Activated T-cell treated with anti-CD3 and anti-CD28 coated beads, Interleukin-2, amount 50 U/mL, for 1 hour (primary cell): ENCODE results near the gene SHISA5.
"Not testable (repeated sequence)": the region's sequence is repeated elsewhere in the genome, so short reads cannot be mapped to it uniquely, and the experiment has no call there.

Experiments used
- DNase-seq: peaks from one replicate; pipeline ENCODE4 v3.0.0-alpha.2; 2020

SHISA5 gene

GRCh38 chr3:48475188-48475587 lies 28.8 kb downstream of the SHISA5 start:
- DNase-seq: no peak

DNA sequence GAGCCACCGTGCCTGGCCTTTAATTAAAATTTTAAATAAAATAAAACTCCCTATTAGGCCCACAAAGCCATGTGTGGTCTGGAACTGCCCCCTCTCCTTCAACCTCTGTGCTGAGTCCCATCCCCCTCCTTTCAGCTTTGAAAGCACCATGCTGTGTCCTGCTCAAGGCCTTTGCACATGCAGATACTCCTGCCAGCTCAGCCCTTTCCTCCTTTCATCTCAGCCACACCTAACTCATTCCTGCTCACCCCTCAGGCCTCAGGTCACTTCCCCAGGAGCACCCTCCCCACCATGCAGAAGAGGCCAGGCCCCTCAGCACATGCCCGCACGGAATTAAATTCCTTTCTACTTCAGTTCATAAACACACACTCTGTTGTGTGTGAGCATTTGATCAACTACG lies 29.4 kb downstream of the SHISA5 start:
- DNase-seq: no peak

- not testable (repeated sequence) for DNase-seq
Observed at GRCh38 chr3:48474031-48474430, 29.9 kb downstream of the SHISA5 start.

- no peak for DNase-seq
Observed at GRCh38 chr3:48473617-48473952, 30.4 kb downstream of the SHISA5 start.

GRCh38 chr3:48472923-48473616 lies 30.9 kb downstream of the SHISA5 start:
- peak; percentile 90 for DNase-seq

- no peak for DNase-seq
Observed at GRCh38 chr3:48472673-48472922, 31.4 kb downstream of the SHISA5 start.

GRCh38 chr3:48470286-48470685 lies 33.7 kb downstream of the SHISA5 start:
- no peak for DNase-seq

DNA sequence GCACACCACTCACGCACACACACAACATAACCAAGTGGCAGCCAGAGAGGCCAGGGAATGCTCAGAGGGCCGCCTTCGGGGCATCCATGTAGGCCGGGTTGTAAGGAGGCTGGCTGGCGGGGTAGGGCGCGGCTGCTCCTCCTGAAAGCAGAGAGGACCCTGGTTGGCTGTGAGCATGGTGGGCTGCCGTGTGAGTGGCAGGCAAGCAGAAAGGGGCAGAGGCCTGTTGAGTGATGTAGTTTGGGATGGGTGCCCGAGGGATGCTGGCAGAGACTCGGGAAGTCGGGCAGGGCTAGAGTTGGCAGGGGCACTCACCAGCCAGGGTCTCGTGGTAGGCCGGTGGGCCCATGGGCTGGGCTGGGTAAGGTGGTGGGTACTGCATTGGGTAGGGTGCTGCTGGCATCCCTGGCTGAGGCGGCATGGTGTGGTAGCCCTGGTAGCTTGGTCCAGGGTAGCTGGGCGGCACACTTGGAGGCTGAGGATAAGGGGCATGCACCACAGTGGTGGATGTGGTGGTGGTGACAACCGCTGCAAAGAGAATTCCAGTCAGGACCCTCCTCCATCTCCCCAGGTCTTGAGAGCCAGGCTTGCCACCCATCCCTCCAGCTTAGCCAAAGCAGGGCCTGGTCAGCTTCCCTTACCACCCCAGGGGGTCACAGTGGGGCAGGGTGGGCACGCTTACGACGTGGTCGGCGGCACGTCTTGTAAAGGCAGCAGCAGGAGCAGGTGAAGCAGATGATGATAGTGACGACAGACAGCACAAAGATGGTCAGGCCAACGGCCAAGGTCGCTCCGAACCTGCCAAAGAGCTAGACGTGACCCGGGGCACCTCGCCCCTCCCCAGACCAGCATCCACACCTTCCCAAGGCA lies 34.7 kb downstream of the SHISA5 start:
- no peak for DNase-seq

DNA sequence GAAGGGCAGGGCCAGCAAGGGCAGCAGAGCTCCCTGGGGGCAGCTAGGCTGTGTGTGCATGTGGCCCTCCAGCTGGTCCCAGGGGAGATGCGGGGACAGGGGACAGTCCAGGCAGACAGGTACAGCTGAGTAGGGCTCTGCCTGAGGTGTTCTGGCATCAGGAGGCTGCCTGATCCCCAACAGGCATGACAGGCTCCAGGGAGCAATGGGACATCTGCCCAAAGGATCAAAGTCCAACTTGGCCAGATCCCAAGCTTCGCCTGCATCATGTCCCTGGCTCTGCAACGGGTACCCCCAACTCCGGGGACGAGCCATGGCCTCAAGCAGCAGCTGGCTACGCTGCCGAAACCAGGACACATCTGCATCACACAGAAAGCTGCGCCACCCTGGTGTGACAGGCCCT lies 35.6 kb downstream of the SHISA5 start:
- no peak for DNase-seq

GRCh38 chr3:48467473-48468267 lies 36.3 kb downstream of the SHISA5 start:
- DNase-seq: no peak

GRCh38 chr3:48467110-48467454 lies 36.9 kb downstream of the SHISA5 start:
- DNase-seq: no peak

- peak; percentile 45 for DNase-seq
Observed at GRCh38 chr3:48466386-48467109, 37.4 kb downstream of the SHISA5 start.

GRCh38 chr3:48465531-48466378 lies 38.2 kb downstream of the SHISA5 start:
- peak; percentile 79 for DNase-seq

- no peak for DNase-seq
Observed at GRCh38 chr3:48465237-48465530, 38.8 kb downstream of the SHISA5 start.

DNA sequence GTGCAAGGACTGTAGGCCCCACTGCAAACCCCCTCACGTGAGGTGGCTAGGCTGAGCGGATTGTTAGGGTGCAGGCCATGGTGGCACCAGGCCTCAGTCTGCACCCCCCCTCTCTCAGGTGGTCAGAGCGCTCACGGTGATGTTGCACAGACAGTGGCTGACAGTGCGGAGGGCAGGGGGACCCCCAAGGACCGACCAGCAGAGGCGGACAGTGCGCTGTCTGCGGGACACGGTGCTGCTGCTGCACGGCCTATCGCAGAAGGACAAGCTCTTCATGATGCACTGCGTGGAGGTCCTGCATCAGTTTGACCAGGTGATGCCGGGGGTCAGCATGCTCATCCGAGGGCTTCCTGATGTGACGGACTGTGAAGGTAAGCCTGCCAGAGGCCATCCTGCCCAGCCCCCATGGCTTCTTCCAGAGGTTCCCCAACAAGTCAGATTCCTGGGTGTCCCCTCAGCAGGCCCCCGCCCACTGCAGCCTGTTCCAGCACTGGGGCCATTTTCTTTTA lies 39.2 kb downstream of the SHISA5 start:
- no peak for DNase-seq

DNA sequence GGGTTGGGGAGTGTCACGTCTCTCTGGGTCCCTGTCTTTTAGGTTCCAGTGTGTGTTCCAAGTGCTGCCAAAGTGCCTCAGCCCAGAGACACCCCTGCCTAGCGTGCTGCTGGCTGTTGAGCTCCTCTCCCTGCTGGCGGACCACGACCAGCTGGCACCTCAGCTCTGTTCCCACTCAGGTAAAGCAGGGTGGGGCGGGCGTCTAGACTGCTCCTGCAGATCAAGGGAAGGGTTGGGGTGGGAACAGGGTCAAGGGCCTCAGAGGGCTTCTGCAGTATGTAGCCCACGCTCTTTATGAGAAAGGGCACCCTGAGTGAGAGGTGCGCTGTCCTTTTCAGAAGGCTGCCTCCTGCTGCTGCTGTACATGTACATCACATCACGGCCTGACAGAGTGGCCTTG lies 40.3 kb downstream of the SHISA5 start:
- DNase-seq: no peak

DNA sequence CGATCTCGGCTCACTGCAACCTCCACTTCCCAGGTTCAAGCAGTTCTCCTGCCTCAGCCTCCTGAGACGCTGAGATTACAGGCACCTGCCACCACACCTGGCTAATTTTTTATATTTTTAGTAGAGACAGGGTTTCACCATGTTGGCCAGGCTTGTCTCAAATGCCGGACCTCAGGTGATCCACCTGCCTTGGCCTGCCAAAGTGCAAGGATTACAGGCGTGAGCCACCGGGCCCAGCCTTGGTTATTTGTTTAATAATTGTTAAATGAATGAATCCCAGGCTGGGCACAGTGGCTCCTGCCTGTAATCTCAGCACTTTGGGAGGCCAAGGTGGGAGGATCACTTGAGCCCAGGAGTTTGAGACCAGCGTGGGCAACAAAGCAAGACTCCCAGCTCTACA lies 42.2 kb downstream of the SHISA5 start:
- DNase-seq: not testable (repeated sequence)

DNA sequence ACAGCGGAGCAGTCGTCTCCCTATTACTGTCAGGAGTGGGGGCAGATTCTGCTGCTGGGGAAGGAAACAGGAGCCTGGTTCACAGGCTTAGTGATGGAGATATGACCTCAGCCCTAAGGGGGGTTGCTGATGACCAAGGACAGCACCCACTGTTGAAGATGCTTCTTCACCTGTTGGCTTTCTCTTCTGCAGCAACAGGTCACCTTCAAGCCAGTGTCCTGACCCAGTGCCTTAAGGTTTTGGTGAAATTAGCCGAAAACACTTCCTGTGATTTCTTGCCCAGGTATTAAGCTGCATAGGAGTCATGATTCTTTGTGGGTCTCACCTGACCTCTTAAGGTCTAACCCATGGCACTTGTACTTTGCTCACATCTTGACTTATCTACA lies 43.5 kb downstream of the SHISA5 start:
- no peak for DNase-seq

- DNase-seq: no peak
Observed at GRCh38 chr3:48459773-48460516, 44.0 kb downstream of the SHISA5 start.

- no peak for DNase-seq
Observed at GRCh38 chr3:48459331-48459730, 44.6 kb downstream of the SHISA5 start.

- no peak for DNase-seq
Observed at GRCh38 chr3:48456456-48456855, 47.5 kb downstream of the SHISA5 start.

DNA sequence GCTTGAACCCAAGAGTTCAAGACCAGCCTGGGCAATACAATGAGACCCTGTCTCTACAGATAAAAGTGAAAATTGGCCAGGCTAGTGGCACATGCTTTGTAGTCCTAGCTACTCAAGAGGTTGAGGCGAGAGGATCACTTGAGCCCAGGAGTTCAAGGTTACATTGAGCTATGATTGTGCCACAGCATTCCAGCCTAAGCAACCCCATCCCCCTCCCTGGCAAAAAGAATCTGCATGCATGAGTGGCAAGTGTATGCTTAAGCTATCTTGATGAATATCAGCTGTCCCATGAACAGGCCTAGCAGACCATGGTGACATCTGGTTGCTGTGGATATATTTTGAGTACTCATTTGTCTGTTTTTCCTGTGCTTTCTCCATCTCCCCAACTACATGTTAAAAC lies 52.7 kb downstream of the SHISA5 start:
- no peak for DNase-seq
